Mucosa of descending colon (tissue), 3 donors: Measurements from ENCODE around the gene ZNF24. TPM values are rescaled to one million over a fixed set of nuclear protein-coding genes. Genes with fewer than 3 reads are reported as not detected.

ENCODE experiments used
- ATAC-seq: fragments of 200-7000 bp; cut with Tn5 transposase; one replicate; pipeline ENCODE4 v1.9.1; 2020; ENCODE audit warnings: mild to moderate bottlenecking, moderate library complexity
- DNase-seq, 3 donors: peaks; one replicate each; pipeline ENCODE4 v3.0.0-alpha.2; 2020
- H3K36me3 ChIP-seq: fragments of 200-600 bp; one replicate; pipeline ENCODE4 v1.8.0; 2021; ENCODE audit warnings: low read depth, mild to moderate bottlenecking
- H3K4me1 ChIP-seq: fragments of 200-600 bp; one replicate; pipeline ENCODE4 v1.8.0; 2021; ENCODE audit warnings: low read depth, mild to moderate bottlenecking
- H3K4me3 ChIP-seq: fragments of 200-600 bp; one replicate; pipeline ENCODE4 v1.8.0; 2021; ENCODE audit warnings: mild to moderate bottlenecking
- H3K9me3 ChIP-seq: fragments of 200-600 bp; one replicate; pipeline ENCODE4 v1.8.0; 2021; ENCODE audit warnings: mild to moderate bottlenecking
- CTCF ChIP-seq: fragments of 200-600 bp; IDR thresholded peaks from one replicate; pipeline ENCODE4 v1.8.0; 2022; ENCODE audit warnings: antibody characterized with exemption, mild to moderate bottlenecking
- intact Hi-C, 2 donors: fragments of 100-400 bp; cut with DNase I in 1 of 2; cut with micrococcal nuclease in 1 of 2; formaldehyde crosslinking; loops; one replicate each; pipeline versions ENCODE4 v1.11.0 to v1.11.1; 2022; cut with DNase I, micrococcal nuclease
- total RNA-seq, 3 donors: library from RNA; stranded (reverse); fragmentation: NEBNext Ultra II Directional in 2 of 3; extraction: Animal tissue kit (Norgen Biotek cat#: 25700) in 2 of 3; gene quantifications; one replicate each; pipeline versions ENCODE4 v1.2.1 to v1.2.4, GENCODE V29; 2021 to 2023
- donor health status: DM: no; HTN: no; CAD: no; lungs with moderate emphysema.
- donor health status: DM: no; HTN: no; CAD: no.
- donor health status: DM: no; HTN: yes; CAD: no.

Gene ZNF24
- total RNA-seq, 3 donors from 2014 or later, result 44.1 to 58.3 (median 48.9) TPM

GRCh38 chr18:35322486-35323458, 21.4 kb downstream of the ZNF24 start:
- ATAC-seq, result peak; percentile 45
- no peak for DNase-seq
- TF ChIP-seq CTCF, result no peak
- Histone ChIP-seq H3K4me3 (no peak overlapping the region), H3K9me3 (no peaks in the 10 kb centered on the region), H3K36me3 (no peaks in the 10 kb centered on the region), H3K4me1 (no peaks in the 10 kb centered on the region)
- intact Hi-C loops, result no loop called here

GRCh38 chr18:35311496-35311895, 32.7 kb downstream of the ZNF24 start:
- H3K36me3 ChIP-seq, result no peaks in the 10 kb centered on the region
- intact Hi-C loops, result no loop called here
- TF ChIP-seq CTCF, result no peak
- H3K4me3 ChIP-seq, result no peak overlapping the region
- no peak for DNase-seq
- ATAC-seq, result no peak
- peaks cover 67% of the 10 kb centered on the region for H3K9me3 ChIP-seq
- no peaks in the 10 kb centered on the region for H3K4me1 ChIP-seq

GRCh38 chr18:35306588-35307250, 37.5 kb downstream of the ZNF24 start:
- ATAC-seq (no peak), DNase-seq (no peak)
- no peak for TF ChIP-seq CTCF
- intact Hi-C loops, result no loop called here
- H3K9me3 ChIP-seq, result peaks cover 98% of the 10 kb centered on the region
- no peaks in the 10 kb centered on the region for H3K36me3 ChIP-seq
- no peak overlapping the region for H3K4me3 ChIP-seq
- no peaks in the 10 kb centered on the region for H3K4me1 ChIP-seq

GRCh38 chr18:35303610-35304009, 40.6 kb downstream of the ZNF24 start:
- intact Hi-C loops, result no loop called here
- no peak for TF ChIP-seq CTCF
- no peaks in the 10 kb centered on the region for H3K36me3 ChIP-seq
- H3K4me3 ChIP-seq, result no peak overlapping the region
- no peak for DNase-seq
- peaks cover 85% of the 10 kb centered on the region for H3K9me3 ChIP-seq
- ATAC-seq, result no peak
- H3K4me1 ChIP-seq, result no peaks in the 10 kb centered on the region

- Histone ChIP-seq H3K4me3 (no peak overlapping the region), H3K36me3 (no peaks in the 10 kb centered on the region), H3K9me3 (peaks cover 13% of the 10 kb centered on the region), H3K4me1 (peaks cover 2% of the 10 kb centered on the region)
- intact Hi-C loops, result no loop called here
- DNase-seq, result no peak
- no peak for ATAC-seq
- no peak for TF ChIP-seq CTCF
Observed at GRCh38 chr18:35296060-35296459, 48.2 kb downstream of the ZNF24 start.
